ENCODE results near the gene PSMA1. TPM values are rescaled to one million over a fixed set of nuclear protein-coding genes. Genes with fewer than 3 reads are reported as not detected.

Gene PSMA1
- polyA plus RNA-seq, 3 donors, result 163 to 228 (median 201) TPM

DNA sequence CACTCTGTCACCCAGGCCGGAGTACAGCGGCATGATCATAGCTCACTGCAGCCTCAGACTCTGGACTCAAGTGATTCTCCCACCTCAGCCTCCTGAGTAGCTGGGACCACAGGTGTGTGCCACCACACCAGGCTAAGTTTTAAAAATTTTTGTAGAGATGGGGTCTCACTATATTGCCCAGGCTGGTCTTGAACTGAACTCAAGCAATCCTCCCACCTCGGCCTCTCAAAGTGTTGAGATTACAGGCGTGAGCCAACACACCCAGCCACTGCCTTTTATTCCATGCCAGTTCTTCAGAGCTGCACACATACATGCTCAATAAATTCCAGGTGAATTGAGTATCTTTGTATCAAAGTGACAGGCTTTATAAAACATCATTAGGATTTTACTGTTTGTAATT is 18.1 kb downstream of the PSMA1 start:
- H3K4me1 ChIP-seq (ENCODE audit: control insufficient read depth in 1 of 2, insufficient read depth in 2 of 2, low read length in 2 of 2), result peaks cover 8 to 18% of the 10 kb centered on the region in 2 donors
- TF ChIP-seq, protein P1, sequence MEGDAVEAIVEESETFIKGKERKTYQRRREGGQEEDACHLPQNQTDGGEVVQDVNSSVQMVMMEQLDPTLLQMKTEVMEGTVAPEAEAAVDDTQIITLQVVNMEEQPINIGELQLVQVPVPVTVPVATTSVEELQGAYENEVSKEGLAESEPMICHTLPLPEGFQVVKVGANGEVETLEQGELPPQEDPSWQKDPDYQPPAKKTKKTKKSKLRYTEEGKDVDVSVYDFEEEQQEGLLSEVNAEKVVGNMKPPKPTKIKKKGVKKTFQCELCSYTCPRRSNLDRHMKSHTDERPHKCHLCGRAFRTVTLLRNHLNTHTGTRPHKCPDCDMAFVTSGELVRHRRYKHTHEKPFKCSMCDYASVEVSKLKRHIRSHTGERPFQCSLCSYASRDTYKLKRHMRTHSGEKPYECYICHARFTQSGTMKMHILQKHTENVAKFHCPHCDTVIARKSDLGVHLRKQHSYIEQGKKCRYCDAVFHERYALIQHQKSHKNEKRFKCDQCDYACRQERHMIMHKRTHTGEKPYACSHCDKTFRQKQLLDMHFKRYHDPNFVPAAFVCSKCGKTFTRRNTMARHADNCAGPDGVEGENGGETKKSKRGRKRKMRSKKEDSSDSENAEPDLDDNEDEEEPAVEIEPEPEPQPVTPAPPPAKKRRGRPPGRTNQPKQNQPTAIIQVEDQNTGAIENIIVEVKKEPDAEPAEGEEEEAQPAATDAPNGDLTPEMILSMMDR (IDR thresholded peaks at IDR 0.05), result no peak
- no peaks in the 10 kb centered on the region for H3K9me3 ChIP-seq (replicated peaks in 1 of 2; ENCODE audit: control insufficient read depth in 1 of 2, insufficient read depth in 1 of 2, low read length in 2 of 2)
- H3K4me3 Mint-ChIP-seq, result no peak overlapping the region
- H2AFZ ChIP-seq (ENCODE audit: insufficient read depth, low read depth, low read length, poor library complexity, severe bottlenecking), result no peak overlapping the region
- H3K27ac ChIP-seq (ENCODE audit: low read depth in 1 of 2, low read length in 2 of 2), result peak overlapping the region in 1 of 2 donors; percentile 26
- no peak overlapping the region for H3K9ac ChIP-seq (ENCODE audit: insufficient read depth, low read length, poor library complexity, severe bottlenecking)
- no peak overlapping the region for H3K27ac Mint-ChIP-seq
- intact Hi-C loops (cut with micrococcal nuclease), result no loop called here
- peaks cover 45 to 56% of the 10 kb centered on the region in 2 donors for H3K36me3 ChIP-seq (replicated peaks in 1 of 2; ENCODE audit: control insufficient read depth in 1 of 2, insufficient read depth in 2 of 2, low read length in 2 of 2)
- H4K20me1 ChIP-seq (ENCODE audit: insufficient read depth, low read length), result no peaks in the 10 kb centered on the region
- H3K27me3 Mint-ChIP-seq (ENCODE audit: low read depth in 3 of 3), result no peaks in the 10 kb centered on the region
- H3K27me3 ChIP-seq (ENCODE audit: control insufficient read depth in 2 of 2, insufficient read depth in 2 of 2, low read length in 2 of 2), result no peaks in the 10 kb centered on the region
- H3K9me3 Mint-ChIP-seq, result no peaks in the 10 kb centered on the region
- peaks cover 20% of the 10 kb centered on the region for H3K4me1 Mint-ChIP-seq
- H3K4me2 ChIP-seq (replicated peaks; ENCODE audit: extremely low read depth, low read length, poor library complexity, severe bottlenecking), result no peak overlapping the region
- H3K79me2 ChIP-seq (ENCODE audit: insufficient read depth, low read length), result peaks cover 26% of the 10 kb centered on the region
- H3K36me3 Mint-ChIP-seq, result peaks cover 39 to 65% of the 10 kb centered on the region in 2 donors
- WGBS (ENCODE audit: insufficient coverage), result 100% methylated on average over 2 of the region's 4 CpGs
- H3K4me3 ChIP-seq (replicated peaks in 1 of 3; ENCODE audit: low read depth in 2 of 3, low read length in 3 of 3), result no peak overlapping the region
- DNase-seq, result no peak

DNA sequence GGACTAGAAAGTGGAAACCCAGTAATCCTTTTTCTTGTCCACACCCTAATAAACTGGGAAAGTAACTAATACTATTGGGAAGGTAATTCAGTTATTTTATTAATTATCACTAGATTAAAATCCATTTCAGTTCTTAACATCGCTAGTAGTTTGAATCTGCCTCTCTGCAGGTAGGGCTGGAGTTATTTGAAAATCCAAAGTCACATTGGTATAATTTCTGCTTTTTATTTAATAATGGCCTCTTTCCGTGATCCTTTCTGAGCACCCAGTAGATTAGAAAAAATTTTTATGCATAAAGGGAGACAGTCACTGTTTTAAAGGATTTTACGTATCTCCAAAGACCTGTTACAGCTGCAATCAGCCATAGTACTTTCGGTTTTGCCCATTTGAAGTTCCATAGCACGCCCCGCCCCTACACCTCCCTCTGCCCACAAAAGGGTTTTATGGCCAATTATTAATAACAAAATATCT is 20.0 kb downstream of the PSMA1 start:
- peaks cover 42% of the 10 kb centered on the region for H3K79me2 ChIP-seq (ENCODE audit: insufficient read depth, low read length)
- H3K27ac Mint-ChIP-seq, result peak overlapping the region; percentile 92 to 99 (median 95)
- intact Hi-C loops (cut with micrococcal nuclease), result no loop called here
- peak overlapping the region; percentile 77 for H3K9ac ChIP-seq (ENCODE audit: insufficient read depth, low read length, poor library complexity, severe bottlenecking)
- TF ChIP-seq, protein P1 (IDR thresholded peaks at IDR 0.05), result no peak
- H3K27ac ChIP-seq (ENCODE audit: low read depth in 1 of 2, low read length in 2 of 2), result peak overlapping the region; percentile 52 to 85
- peak overlapping the region; percentile 95 to 96 for H3K4me3 Mint-ChIP-seq
- peaks cover 8 to 18% of the 10 kb centered on the region in 2 donors for H3K4me1 ChIP-seq (ENCODE audit: control insufficient read depth in 1 of 2, insufficient read depth in 2 of 2, low read length in 2 of 2)
- 0% methylated on average over 4 of the region's 6 CpGs for WGBS (ENCODE audit: insufficient coverage)
- peak overlapping the region; percentile 96 for H2AFZ ChIP-seq (ENCODE audit: insufficient read depth, low read depth, low read length, poor library complexity, severe bottlenecking)
- H3K4me2 ChIP-seq (replicated peaks; ENCODE audit: extremely low read depth, low read length, poor library complexity, severe bottlenecking), result peak overlapping the region; percentile 97
- peaks cover 44 to 56% of the 10 kb centered on the region in 2 donors for H3K36me3 ChIP-seq (replicated peaks in 1 of 2; ENCODE audit: control insufficient read depth in 1 of 2, insufficient read depth in 2 of 2, low read length in 2 of 2)
- H3K9me3 ChIP-seq (replicated peaks in 1 of 2; ENCODE audit: control insufficient read depth in 1 of 2, insufficient read depth in 1 of 2, low read length in 2 of 2), result no peaks in the 10 kb centered on the region
- H3K4me3 ChIP-seq (replicated peaks in 1 of 3; ENCODE audit: low read depth in 2 of 3, low read length in 3 of 3), result peak overlapping the region; percentile 58 to 96 (median 90)
- no peaks in the 10 kb centered on the region for H3K27me3 Mint-ChIP-seq (ENCODE audit: low read depth in 3 of 3)
- no peaks in the 10 kb centered on the region for H3K27me3 ChIP-seq (ENCODE audit: control insufficient read depth in 2 of 2, insufficient read depth in 2 of 2, low read length in 2 of 2)
- peaks cover 41 to 63% of the 10 kb centered on the region in 2 donors for H3K36me3 Mint-ChIP-seq
- peak; percentile 23 to 33 (median 24) for DNase-seq
- H4K20me1 ChIP-seq (ENCODE audit: insufficient read depth, low read length), result peaks cover 5% of the 10 kb centered on the region
- no peaks in the 10 kb centered on the region for H3K9me3 Mint-ChIP-seq
- peaks cover 25% of the 10 kb centered on the region for H3K4me1 Mint-ChIP-seq

Data from CD14-positive monocyte (primary cell).